Activated CD8-positive, alpha-beta memory T cell treated with anti-CD3 and anti-CD28 coated beads for 48 hours (primary cell): ENCODE data around the gene COL7A1.
"Not testable (repeated sequence)": the region's sequence is repeated elsewhere in the genome, so short reads cannot be mapped to it uniquely, and the experiment has no call there.

ENCODE experiments used
- DNase-seq, 3 experiments: peaks; one replicate each; pipeline ENCODE4 v3.0.0-alpha.2; 2020; ENCODE audit warnings: low read depth in 2 of 3, low spot score in 2 of 3

The COL7A1 gene

GRCh38 chr3:48546203-48546829 lies 48.8 kb downstream of the COL7A1 start:
- no peak for DNase-seq

GRCh38 chr3:48544141-48544540 lies 51.0 kb downstream of the COL7A1 start:
- DNase-seq = no peak

- no peak for DNase-seq
Measured at GRCh38 chr3:48543271-48543866, 51.8 kb downstream of the COL7A1 start.

DNA sequence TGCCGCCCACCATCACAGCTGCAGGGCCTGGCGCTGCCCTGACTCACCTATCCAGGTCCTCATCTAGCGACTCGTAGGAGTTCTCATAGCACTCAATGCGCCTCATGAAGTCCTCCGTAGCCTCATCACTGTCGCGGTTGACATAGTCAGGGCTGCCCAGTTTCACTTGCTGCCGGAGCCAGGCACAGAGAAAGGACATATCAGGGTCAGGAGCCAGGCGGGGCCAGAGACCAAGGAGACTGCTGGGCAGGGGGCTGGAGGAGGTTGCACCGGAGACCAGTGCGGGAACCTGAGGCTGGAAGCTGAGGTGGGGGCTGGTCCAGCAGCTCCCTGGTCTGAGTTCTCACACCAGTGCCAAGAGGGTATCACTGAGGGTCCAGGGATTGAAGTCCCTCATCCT lies 56.7 kb downstream of the COL7A1 start:
- DNase-seq = no peak

GRCh38 chr3:48536785-48537184 lies 58.3 kb downstream of the COL7A1 start:
- no peak for DNase-seq

DNA sequence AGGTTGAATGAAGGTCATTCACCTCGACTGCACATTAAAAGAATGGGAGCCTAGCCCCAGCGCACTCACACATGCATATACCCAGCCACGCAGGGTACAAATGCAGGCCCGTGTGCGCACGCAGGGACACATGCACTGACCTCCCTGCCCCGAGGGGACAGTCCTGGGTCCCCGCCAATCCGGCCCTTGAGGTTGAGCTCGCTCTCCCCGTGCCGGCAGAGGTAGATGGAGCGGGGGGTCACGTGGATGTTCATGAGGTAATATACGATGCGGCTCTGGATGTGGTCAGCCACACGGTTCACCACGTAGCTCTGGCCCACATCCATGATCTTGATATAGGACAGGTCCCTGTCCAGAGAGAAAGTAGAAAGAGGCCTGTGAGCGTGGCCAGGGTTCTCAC lies 59.0 kb downstream of the COL7A1 start:
- no peak for DNase-seq

DNA sequence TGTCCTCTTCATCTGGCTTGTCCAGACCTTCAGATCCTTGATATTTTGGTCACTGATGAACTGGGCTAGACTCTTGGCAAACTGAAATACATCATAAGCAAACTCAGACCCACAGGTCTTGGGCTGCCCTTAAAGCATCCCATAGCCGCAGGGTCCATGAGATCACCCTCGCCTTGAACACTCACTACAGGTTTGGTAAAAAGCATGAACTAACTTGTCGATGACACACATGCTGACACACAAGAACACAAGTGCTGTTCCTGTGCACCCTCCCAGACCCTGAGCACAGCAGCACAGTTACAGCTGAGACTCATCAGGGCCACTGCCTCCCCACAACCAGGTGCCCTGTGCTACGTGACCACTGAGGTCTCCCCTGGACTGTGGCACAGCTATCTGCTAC lies 59.6 kb downstream of the COL7A1 start:
- no peak for DNase-seq

- no peak for DNase-seq
Measured at GRCh38 chr3:48532977-48533337, 62.2 kb downstream of the COL7A1 start.

DNA sequence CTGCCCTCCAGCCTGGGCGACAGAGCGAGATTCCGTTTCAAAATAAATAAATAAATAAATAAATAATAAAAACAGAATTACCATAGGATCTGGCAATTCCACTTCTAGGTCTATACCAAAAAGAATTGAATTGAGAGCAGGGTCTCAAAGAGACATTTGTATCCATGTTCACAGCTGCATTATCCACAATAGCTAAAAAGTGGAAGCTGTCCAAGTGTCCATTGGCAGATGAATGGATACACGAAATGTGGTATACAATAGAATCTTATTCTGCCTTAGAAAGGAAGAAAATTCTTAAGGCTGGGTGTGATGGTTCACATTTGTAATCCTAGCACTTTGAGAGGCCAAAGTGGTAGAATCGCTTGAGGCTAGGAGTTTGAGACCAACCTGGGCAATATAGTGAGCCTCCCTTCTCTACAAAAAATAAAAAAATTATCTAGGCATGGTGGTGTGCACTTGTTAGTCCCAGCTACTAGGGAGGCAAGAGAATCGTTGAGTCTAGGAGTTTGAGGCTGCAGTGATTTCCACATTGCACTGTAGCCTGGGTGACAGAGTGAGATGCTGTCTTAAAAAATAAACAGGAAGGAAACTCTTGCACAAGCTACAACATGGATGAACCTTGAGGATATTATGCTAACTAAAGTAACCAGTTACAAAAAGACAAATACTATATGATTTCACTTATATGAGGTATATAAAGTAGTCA lies 62.7 kb downstream of the COL7A1 start:
- DNase-seq = no peak

DNA sequence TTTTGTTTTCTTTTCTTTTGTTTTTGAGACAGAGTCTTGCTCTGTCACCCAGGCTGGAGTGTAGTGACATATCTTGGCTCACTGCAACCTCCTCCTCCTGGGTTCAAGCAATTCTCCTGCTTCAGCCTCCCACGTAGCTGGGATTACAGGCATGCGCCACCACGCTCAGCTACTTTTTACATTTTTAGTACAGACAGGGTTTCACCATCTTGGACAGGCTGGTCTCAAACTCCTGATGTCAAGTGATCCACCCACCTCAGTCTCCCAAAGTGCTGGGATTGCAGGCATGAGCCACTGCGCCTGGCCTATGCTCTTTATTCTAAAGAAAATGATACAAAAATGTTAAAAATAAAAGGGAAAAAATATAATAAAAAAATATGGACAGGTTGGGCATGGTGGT lies 64.4 kb downstream of the COL7A1 start:
- not testable (repeated sequence) for DNase-seq

- no peak for DNase-seq
Measured at GRCh38 chr3:48528754-48529153, 66.4 kb downstream of the COL7A1 start.

GRCh38 chr3:48528048-48528447 lies 67.1 kb downstream of the COL7A1 start:
- no peak for DNase-seq

GRCh38 chr3:48524970-48525369 lies 70.2 kb downstream of the COL7A1 start:
- no peak for DNase-seq

- no peak for DNase-seq
Measured at GRCh38 chr3:48521635-48522034, 73.5 kb downstream of the COL7A1 start.

DNA sequence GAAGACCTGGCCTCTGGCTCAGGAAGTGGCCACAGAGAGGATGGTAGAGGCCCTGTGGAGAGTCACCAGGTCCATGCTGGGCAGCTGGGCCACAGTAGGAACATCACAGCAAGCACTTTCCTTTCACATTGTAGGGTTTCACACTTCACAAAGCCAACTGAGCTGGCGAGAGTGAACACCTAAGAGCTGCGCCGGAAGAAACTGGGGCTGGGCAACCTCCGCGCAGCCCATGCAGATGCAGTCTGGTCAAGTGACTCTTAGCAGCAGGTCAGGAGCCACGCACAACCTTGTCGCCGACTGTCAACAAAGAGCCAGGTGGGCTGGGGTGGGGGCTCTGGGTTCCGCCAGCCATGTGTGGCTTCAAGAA lies 75.9 kb downstream of the COL7A1 start:
- DNase-seq = no peak

- no peak for DNase-seq
Measured at GRCh38 chr3:48518638-48519276, 76.4 kb downstream of the COL7A1 start.

DNA sequence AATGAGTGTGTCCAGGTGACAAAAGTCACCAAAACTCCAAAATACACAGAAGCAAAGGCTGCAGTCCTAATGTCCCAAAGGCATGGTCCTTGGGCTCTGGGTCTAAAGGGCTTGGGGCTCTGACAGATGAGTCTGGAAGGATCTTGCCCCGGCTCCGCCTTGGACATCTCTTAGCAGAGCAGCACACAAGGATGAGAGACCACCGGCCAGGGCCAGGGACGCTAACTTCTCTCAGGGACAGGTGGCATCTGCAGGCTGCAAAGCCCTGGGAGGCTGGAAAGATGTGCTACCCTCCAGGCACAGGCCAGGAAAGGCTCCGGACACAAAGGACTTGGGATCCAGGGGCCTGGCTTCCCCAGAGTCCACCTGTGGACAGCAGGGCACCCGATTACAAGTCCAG lies 77.1 kb downstream of the COL7A1 start:
- DNase-seq = no peak

GRCh38 chr3:48516571-48516970 lies 78.6 kb downstream of the COL7A1 start:
- no peak for DNase-seq

GRCh38 chr3:48514431-48515227 lies 80.5 kb downstream of the COL7A1 start:
- DNase-seq = no peak
